Right lobe of liver (tissue), 6 donors: Measurements from ENCODE around the gene LY6G6F. TPM values are rescaled to one million over a fixed set of nuclear protein-coding genes. Genes with fewer than 3 reads are reported as not detected.
A peak's percentile ranks its signal among the peaks of the same experiment; 100 is the strongest.

Experiments
- ATAC-seq, 4 donors: fragments of 200-7000 bp; cut with Tn5 transposase; one replicate each; pipeline ENCODE4 v1.9.1; 2020; ENCODE audit warnings: mild to moderate bottlenecking in 4 of 4, moderate library complexity in 4 of 4
- DNase-seq, 3 donors: peaks; one replicate each; pipeline ENCODE4 v3.0.0-alpha.2; 2020
- H3K27ac ChIP-seq, 3 donors: fragments of 200-600 bp; one replicate each; pipeline ENCODE4 v1.8.0; 2022
- H3K27me3 ChIP-seq, 2 donors: fragments of 200-600 bp; one replicate each; pipeline ENCODE4 v1.8.0; 2022
- H3K36me3 ChIP-seq, 4 donors: fragments of 200-600 bp; sonication (generic) in 1 of 4; one replicate each; pipeline versions ENCODE4 v1.5.1 to v1.8.0; 2017 to 2022; ENCODE audit warnings: control low read depth in 1 of 4
- H3K4me1 ChIP-seq, 4 donors: fragments of 200-600 bp; sonication (generic) in 1 of 4; one replicate each; pipeline versions ENCODE4 v1.5.1 to v1.8.0; 2017 to 2022; ENCODE audit warnings: control low read depth in 1 of 4
- H3K4me3 ChIP-seq, 3 donors: fragments of 200-600 bp; one replicate each; pipeline ENCODE4 v1.8.0; 2022
- H3K9me3 ChIP-seq, 4 donors: fragments of 200-600 bp; sonication (generic) in 1 of 4; one replicate each; pipeline versions ENCODE4 v1.5.1 to v1.8.0; 2017 to 2022; ENCODE audit warnings: control low read depth in 1 of 4
- CTCF ChIP-seq, 4 donors: fragments of 200-600 bp in 3 of 4; fragments of 450-650 bp in 1 of 4; IDR thresholded peaks; one replicate each; pipeline versions ENCODE4 v1.5.1 to v1.8.0; 2016 to 2022; ENCODE audit warnings: antibody characterized with exemption in 4 of 4, mild to moderate bottlenecking in 2 of 4
- POLR2A ChIP-seq: fragments of 450-650 bp; IDR thresholded peaks from one replicate; pipeline ENCODE4 v1.6.1; 2017; ENCODE audit warnings: antibody characterized with exemption, mild to moderate bottlenecking
- WGBS: methylation state at CpG from one replicate; pipeline ENCODE4 v1.1.6; 2018; ENCODE audit warnings: low coverage, low lambda C conversion rate; ENCODE audit not compliant: insufficient coverage; ENCODE audit errors: missing lambda C conversion rate; 5-methylcytosine and 5-hydroxymethylcytosine counted together
- intact Hi-C, 2 donors: fragments of 100-400 bp; cut with DNase I; formaldehyde crosslinking; loops; one replicate each; pipeline versions ENCODE4 v1.11.2 to v1.14.1; 2022
- total RNA-seq, 6 experiments: library from RNA; depleted of rRNA in 2 of 6; stranded (reverse); fragments of >200 nt in 2 of 6; fragmentation: NEBNext Ultra II Directional in 3 of 6; extraction: Animal tissue kit (Norgen Biotek cat#: 25700) in 3 of 6; gene quantifications; one replicate each; pipeline versions ENCODE4 v1.1.0 to v1.2.4, GENCODE V29; 2016 to 2023
- donor health status: DM: no; HTN: yes; CAD: no.
- donor health status: DM: no; HTN: no; CAD: no.
- donor health status: DM: no; HTN: no; CAD: no.
- donor health status: DM: no; HTN: yes; CAD: no.
- donor health status: DM: no; HTN: yes; CAD: no.

The LY6G6F gene
- total RNA-seq, 6 experiments from 2014 or later = not detected

- WGBS = 100% methylated on average over 1 of the region's 25 CpGs
- H3K4me3 ChIP-seq = no peak overlapping the region
- ATAC-seq = no peak
- no peaks in the 10 kb centered on the region for H3K9me3 ChIP-seq
- TF ChIP-seq CTCF (IDR thresholded peaks at IDR 0.05) = no peak
- no peak for TF ChIP-seq POLR2A
- no peak overlapping the region for H3K27ac ChIP-seq
- H3K27me3 ChIP-seq = no peaks in the 10 kb centered on the region
- H3K36me3 ChIP-seq = peaks cover 0 to 5% (median 0%) of the 10 kb centered on the region in 4 donors
- intact Hi-C loops = no loop called here
- H3K4me1 ChIP-seq = peaks cover 0 to 5% (median 2%) of the 10 kb centered on the region in 4 donors
- DNase-seq = no peak
These were observed 17.5 kb downstream of the LY6G6F start for GRCh38 chr6:31723980-31724691.

- H3K27me3 ChIP-seq = no peaks in the 10 kb centered on the region
- intact Hi-C loops = no loop called here
- TF ChIP-seq CTCF (IDR thresholded peaks at IDR 0.05) (no peak), POLR2A (no peak)
- H3K4me3 ChIP-seq = no peak overlapping the region
- peaks cover 0 to 9% (median 2%) of the 10 kb centered on the region in 4 donors for H3K4me1 ChIP-seq
- DNase-seq (no peak), ATAC-seq (no peak)
- 83% methylated on average over 7 of the region's 12 CpGs for WGBS
- H3K27ac ChIP-seq = no peak overlapping the region
- H3K36me3 ChIP-seq = peaks cover 0 to 7% (median 0%) of the 10 kb centered on the region in 4 donors
- H3K9me3 ChIP-seq = no peaks in the 10 kb centered on the region
These were observed 19.1 kb downstream of the LY6G6F start for GRCh38 chr6:31725502-31726350.

GRCh38 chr6:31727034-31727716 is 20.5 kb downstream of the LY6G6F start:
- 44% methylated on average over 5 of the region's 7 CpGs for WGBS
- intact Hi-C loops = no loop called here
- H3K4me1 ChIP-seq = peaks cover 0 to 9% (median 2%) of the 10 kb centered on the region in 4 donors

More at GRCh38 chr6:31727034-31727716, 20.5 kb downstream of the LY6G6F start:
- peaks cover 0 to 20% (median 4%) of the 10 kb centered on the region in 4 donors for H3K36me3 ChIP-seq
- peak overlapping the region; percentile 27 to 63 (median 53) for H3K27ac ChIP-seq
- DNase-seq = peak in 2 of 3 donors; percentile 38 to 50
- no peaks in the 10 kb centered on the region for H3K27me3 ChIP-seq
- ATAC-seq = peak in 2 of 4 donors; percentile 2 to 11
- no peak overlapping the region for H3K4me3 ChIP-seq
- TF ChIP-seq POLR2A (no peak), CTCF (IDR thresholded peaks at IDR 0.05) (no peak)
- no peaks in the 10 kb centered on the region for H3K9me3 ChIP-seq
